ENCODE results near the gene SF3B3. TPM values are rescaled to one million over a fixed set of nuclear protein-coding genes. Genes with fewer than 3 reads are reported as not detected.
"Not testable (repeated sequence)": the region's sequence is repeated elsewhere in the genome, so short reads cannot be mapped to it uniquely, and the experiment has no call there.

The SF3B3 gene
- total and polyA plus RNA-seq, 2 of the 13 experiments (the other 11 are each of a cell fraction or from before 2014, with no cell fraction given): 157 to 500 TPM

DNA sequence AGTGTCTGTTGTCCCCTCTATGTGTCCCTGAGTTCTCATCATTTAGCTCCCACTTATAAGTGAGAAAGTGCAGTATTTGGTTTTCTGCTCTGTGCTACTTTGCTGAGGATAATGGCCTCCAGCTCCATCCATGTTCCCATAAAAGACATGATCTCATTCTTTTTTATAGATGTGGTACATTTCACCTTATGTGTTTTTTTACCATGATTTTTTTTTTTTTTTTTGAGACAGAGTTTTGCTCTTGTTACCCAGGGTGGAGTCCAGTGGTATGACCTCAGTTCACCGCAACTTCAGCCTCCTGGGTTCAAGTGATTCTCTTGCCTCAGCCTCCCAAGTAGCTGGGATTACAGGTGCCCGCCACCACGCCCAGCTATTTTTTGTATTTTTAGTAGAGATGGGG, 65.8 kb downstream of the SF3B3 start:
- H3K27me3 ChIP-seq (ENCODE audit: control insufficient read depth in 1 of 2, insufficient read depth in 2 of 2, low read length in 2 of 2); CTCF ChIA-PET (ENCODE audit: low intra/inter-chr PET ratio, low total read pairs); H3K79me2 ChIP-seq (ENCODE audit: insufficient read depth, low read length); H3K9me3 ChIP-seq (ENCODE audit: low read length); H2AFZ ChIP-seq (ENCODE audit: low read length); H3K4me3 ChIP-seq (replicated peaks in 1 of 3; ENCODE audit: insufficient read depth in 1 of 3, low read depth in 2 of 3, low read length in 3 of 3); H3K9ac ChIP-seq (ENCODE audit: insufficient read depth, low read depth, low read length); H3K36me3 ChIP-seq (replicated peaks in 1 of 2; ENCODE audit: control insufficient read depth in 1 of 2, insufficient read depth in 2 of 2, low read length in 2 of 2); in situ Hi-C loops (cut with HindIII; ENCODE audit: extremely low pct_ligation_motif_present, low pct_unique_long_range_greater_than_20kb); H3K27ac ChIP-seq (ENCODE audit: extremely low read length, insufficient read depth, low read length); intact Hi-C loops (cut with micrococcal nuclease; ENCODE audit: unreplicated experiment); H4K20me1 ChIP-seq (ENCODE audit: insufficient read depth, low read length); ATAC-seq; POLR2A ChIA-PET; FAIRE-seq; DNase-seq (ENCODE audit: low spot score); BruUV-seq (replicated peaks): not testable (repeated sequence)
- Histone ChIP-seq H3K4me2 (ENCODE audit: low read depth, low read length) (peak overlapping the region; percentile 45; the same call in 1 of the 2 replicates), H3K4me1 (ENCODE audit: insufficient read depth, low read length) (peaks cover 31% of the 10 kb centered on the region)
- WGBS (ENCODE audit: low lambda C conversion rate): 70% methylated on average over 3 of the region's 3 CpGs

DNA sequence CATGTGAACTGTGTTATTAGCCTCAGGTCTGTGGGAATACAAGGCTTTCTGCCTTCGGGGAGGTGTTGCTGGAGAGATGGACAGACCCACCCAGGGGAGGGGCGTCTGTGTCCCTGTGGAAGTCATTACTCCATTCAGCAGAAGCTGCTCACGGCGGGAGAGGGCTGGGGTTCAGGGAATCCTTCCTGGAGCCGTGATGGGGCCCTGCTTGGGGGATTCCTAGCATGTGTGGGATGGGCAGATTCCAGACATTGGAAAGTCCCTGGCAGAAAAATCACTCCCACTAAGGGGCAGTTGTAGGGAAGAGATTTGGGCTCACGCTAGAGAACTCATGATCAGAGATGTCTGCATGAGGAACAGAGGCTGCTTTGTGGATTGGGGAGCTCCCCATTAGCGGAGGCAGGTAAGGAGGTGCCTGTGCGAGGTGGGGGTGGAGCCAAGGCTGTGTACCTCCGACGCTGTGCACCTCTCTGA, 66.4 kb downstream of the SF3B3 start:
- Histone ChIP-seq H2AFZ (ENCODE audit: low read length) (no peak overlapping the region), H3K9me3 (ENCODE audit: low read length) (no peaks in the 10 kb centered on the region), H3K36me3 (replicated peaks in 1 of 2; ENCODE audit: control insufficient read depth in 1 of 2, insufficient read depth in 2 of 2, low read length in 2 of 2) (no peaks in the 10 kb centered on the region), H4K20me1 (ENCODE audit: insufficient read depth, low read length) (no peaks in the 10 kb centered on the region), H3K4me1 (ENCODE audit: insufficient read depth, low read length) (peaks cover 31% of the 10 kb centered on the region), H3K4me3 (replicated peaks in 1 of 3; ENCODE audit: insufficient read depth in 1 of 3, low read depth in 2 of 3, low read length in 3 of 3) (peak overlapping the region in 1 of 3 experiments; percentile 12; a peak in 1 of 6 replicates), H3K4me2 (ENCODE audit: low read depth, low read length) (peak overlapping the region; percentile 45), H3K9ac (ENCODE audit: insufficient read depth, low read depth, low read length) (no peak overlapping the region), H3K27ac (ENCODE audit: extremely low read length, insufficient read depth, low read length) (no peak overlapping the region), H3K79me2 (ENCODE audit: insufficient read depth, low read length) (no peaks in the 10 kb centered on the region), H3K27me3 (ENCODE audit: control insufficient read depth in 1 of 2, insufficient read depth in 2 of 2, low read length in 2 of 2) (no peaks in the 10 kb centered on the region; a peak in 1 of 5 replicates)
- no TSS peak for BruUV-seq (replicated peaks)
- intact Hi-C loops (cut with micrococcal nuclease; ENCODE audit: unreplicated experiment): no loop called here
- ChIA-PET POLR2A (interaction anchor here (1.1 to 1.4 kb wide), 2 partner anchors 66 to 301 kb away, joined by 3 read pairs; partner anchors contain the start of gene AARS1), CTCF (ENCODE audit: low intra/inter-chr PET ratio, low total read pairs) (no interaction called here)
- DNase-seq (ENCODE audit: low spot score) (no peak), FAIRE-seq (no peak), ATAC-seq (peak; percentile 22)
- in situ Hi-C loops (cut with HindIII; ENCODE audit: extremely low pct_ligation_motif_present, low pct_unique_long_range_greater_than_20kb): no loop called here
- no peak for TF ChIP-seq XBP1 (CRISPR knock-in tag; IDR thresholded peaks at IDR 0.05)
- TF ChIP-seq, protein P1, sequence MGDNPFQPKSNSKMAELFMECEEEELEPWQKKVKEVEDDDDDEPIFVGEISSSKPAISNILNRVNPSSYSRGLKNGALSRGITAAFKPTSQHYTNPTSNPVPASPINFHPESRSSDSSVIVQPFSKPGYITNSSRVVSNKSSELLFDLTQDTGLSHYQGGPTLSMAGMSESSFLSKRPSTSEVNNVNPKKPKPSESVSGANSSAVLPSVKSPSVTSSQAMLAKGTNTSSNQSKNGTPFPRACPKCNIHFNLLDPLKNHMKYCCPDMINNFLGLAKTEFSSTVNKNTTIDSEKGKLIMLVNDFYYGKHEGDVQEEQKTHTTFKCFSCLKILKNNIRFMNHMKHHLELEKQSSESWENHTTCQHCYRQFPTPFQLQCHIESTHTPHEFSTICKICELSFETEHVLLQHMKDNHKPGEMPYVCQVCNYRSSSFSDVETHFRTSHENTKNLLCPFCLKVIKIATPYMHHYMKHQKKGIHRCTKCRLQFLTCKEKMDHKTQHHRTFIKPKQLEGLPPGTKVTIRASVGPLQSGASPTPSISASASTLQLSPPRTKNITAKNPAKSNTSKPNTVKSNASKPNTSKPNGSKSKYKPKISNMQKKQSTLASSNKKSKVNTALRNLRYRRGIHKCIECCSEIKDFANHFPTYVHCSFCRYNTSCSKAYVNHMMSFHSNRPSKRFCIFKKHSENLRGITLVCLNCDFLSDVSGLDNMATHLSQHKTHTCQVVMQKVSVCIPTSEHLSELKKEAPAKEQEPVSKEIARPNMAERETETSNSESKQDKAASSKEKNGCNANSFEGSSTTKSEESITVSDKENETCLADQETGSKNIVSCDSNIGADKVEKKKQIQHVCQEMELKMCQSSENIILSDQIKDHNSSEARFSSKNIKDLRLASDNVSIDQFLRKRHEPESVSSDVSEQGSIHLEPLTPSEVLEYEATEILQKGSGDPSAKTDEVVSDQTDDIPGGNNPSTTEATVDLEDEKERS (CRISPR knock-in tag; IDR thresholded peaks at IDR 0.05): no peak
- no peak for TF ChIP-seq ZNF773 (CRISPR knock-in tag; IDR thresholded peaks at IDR 0.05; ENCODE audit: borderline replicate concordance)
- no peak for TF ChIP-seq SOX6 (IDR thresholded peaks at IDR 0.05)
- 0 out of 2 replicates have a peak, but pooled peaks have one; percentile 15 for TF ChIP-seq SOX6 (CRISPR knock-in tag; IDR thresholded peaks at IDR 0.05)
- TF ChIP-seq, protein P2, sequence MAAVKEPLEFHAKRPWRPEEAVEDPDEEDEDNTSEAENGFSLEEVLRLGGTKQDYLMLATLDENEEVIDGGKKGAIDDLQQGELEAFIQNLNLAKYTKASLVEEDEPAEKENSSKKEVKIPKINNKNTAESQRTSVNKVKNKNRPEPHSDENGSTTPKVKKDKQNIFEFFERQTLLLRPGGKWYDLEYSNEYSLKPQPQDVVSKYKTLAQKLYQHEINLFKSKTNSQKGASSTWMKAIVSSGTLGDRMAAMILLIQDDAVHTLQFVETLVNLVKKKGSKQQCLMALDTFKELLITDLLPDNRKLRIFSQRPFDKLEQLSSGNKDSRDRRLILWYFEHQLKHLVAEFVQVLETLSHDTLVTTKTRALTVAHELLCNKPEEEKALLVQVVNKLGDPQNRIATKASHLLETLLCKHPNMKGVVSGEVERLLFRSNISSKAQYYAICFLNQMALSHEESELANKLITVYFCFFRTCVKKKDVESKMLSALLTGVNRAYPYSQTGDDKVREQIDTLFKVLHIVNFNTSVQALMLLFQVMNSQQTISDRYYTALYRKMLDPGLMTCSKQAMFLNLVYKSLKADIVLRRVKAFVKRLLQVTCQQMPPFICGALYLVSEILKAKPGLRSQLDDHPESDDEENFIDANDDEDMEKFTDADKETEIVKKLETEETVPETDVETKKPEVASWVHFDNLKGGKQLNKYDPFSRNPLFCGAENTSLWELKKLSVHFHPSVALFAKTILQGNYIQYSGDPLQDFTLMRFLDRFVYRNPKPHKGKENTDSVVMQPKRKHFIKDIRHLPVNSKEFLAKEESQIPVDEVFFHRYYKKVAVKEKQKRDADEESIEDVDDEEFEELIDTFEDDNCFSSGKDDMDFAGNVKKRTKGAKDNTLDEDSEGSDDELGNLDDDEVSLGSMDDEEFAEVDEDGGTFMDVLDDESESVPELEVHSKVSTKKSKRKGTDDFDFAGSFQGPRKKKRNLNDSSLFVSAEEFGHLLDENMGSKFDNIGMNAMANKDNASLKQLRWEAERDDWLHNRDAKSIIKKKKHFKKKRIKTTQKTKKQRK (IDR thresholded peaks at IDR 0.05; ENCODE audit: low read length): no peak
- TF ChIP-seq NFE2 (CRISPR knock-in tag; IDR thresholded peaks at IDR 0.05): no peak
- WGBS (ENCODE audit: low lambda C conversion rate): 6% methylated on average over 10 of the region's 10 CpGs
